ENCODE measurements around the gene TMEM138. TPM values are rescaled to one million over a fixed set of nuclear protein-coding genes. Genes with fewer than 3 reads are reported as not detected.
A peak's percentile ranks its signal among the peaks of the same experiment; 100 is the strongest.

Gene TMEM138
- total RNA-seq, 1 donor: 38.5 TPM

GRCh38 chr11:61356706-61357105 lies 5.5 kb upstream of the TMEM138 start:
- H3K4me3 ChIP-seq (ENCODE audit: low read depth, low read length): no peak overlapping the region
- DNase-seq (ENCODE audit: low read depth): no peak
- no peak for TF ChIP-seq CTCF (IDR thresholded peaks at IDR 0.05; ENCODE audit: insufficient read depth, low read length)

- no peak for DNase-seq (ENCODE audit: low read depth)
- no peak overlapping the region for H3K4me3 ChIP-seq (ENCODE audit: low read depth, low read length)
- no peak for TF ChIP-seq CTCF (IDR thresholded peaks at IDR 0.05; ENCODE audit: insufficient read depth, low read length)
Measured at GRCh38 chr11:61357233-61357893, 4.8 kb upstream of the TMEM138 start.

GRCh38 chr11:61357894-61358239 lies 4.3 kb upstream of the TMEM138 start:
- no peak overlapping the region for H3K4me3 ChIP-seq (ENCODE audit: low read depth, low read length)
- no peak for DNase-seq (ENCODE audit: low read depth)
- no peak for TF ChIP-seq CTCF (IDR thresholded peaks at IDR 0.05; ENCODE audit: insufficient read depth, low read length)

GRCh38 chr11:61358566-61358965 lies 3.6 kb upstream of the TMEM138 start:
- no peak for DNase-seq (ENCODE audit: low read depth)
- no peak overlapping the region for H3K4me3 ChIP-seq (ENCODE audit: low read depth, low read length)
- no peak for TF ChIP-seq CTCF (IDR thresholded peaks at IDR 0.05; ENCODE audit: insufficient read depth, low read length)

GRCh38 chr11:61359516-61359915 lies 2.7 kb upstream of the TMEM138 start:
- DNase-seq (ENCODE audit: low read depth): no peak
- no peak for TF ChIP-seq CTCF (IDR thresholded peaks at IDR 0.05; ENCODE audit: insufficient read depth, low read length)
- H3K4me3 ChIP-seq (ENCODE audit: low read depth, low read length): peak overlapping the region; percentile 28

GRCh38 chr11:61361237-61361740 lies 885 bp upstream of the TMEM138 start:
- H3K4me3 ChIP-seq (ENCODE audit: low read depth, low read length): peak overlapping the region; percentile 92
- DNase-seq (ENCODE audit: low read depth): no peak
- no peak for TF ChIP-seq CTCF (IDR thresholded peaks at IDR 0.05; ENCODE audit: insufficient read depth, low read length)

- peak; percentile 65 for DNase-seq (ENCODE audit: low read depth)
- H3K4me3 ChIP-seq (ENCODE audit: low read depth, low read length): peak overlapping the region; percentile 92
- TF ChIP-seq CTCF (IDR thresholded peaks at IDR 0.05; ENCODE audit: insufficient read depth, low read length): no peak
Measured at GRCh38 chr11:61362542-61362875, 335 bp downstream of the TMEM138 start.

All from fibroblast of the aortic adventitia (primary cell).